ENCODE measurements around the gene SMARCC2. TPM values are rescaled to one million over a fixed set of nuclear protein-coding genes. Genes with fewer than 3 reads are reported as not detected.
A peak's percentile ranks its signal among the peaks of the same experiment; 100 is the strongest.

The SMARCC2 gene
- total RNA-seq (ENCODE audit: unreplicated experiment) = 196 TPM
- long read RNA-seq, partial matches to known transcripts = 18 of 23 reads
- long read RNA-seq, other reads (novel, unspliced or antisense) = 3 of 23 reads

- peak within 1 kb of the TSS; percentile 96 for H3K27ac Mint-ChIP-seq (ENCODE audit: unreplicated experiment)
- DNase-seq = peak; percentile 93
- peaks cover 8% of the 10 kb centered on the region for H3K4me1 Mint-ChIP-seq (ENCODE audit: low read depth, unreplicated experiment)
- peak; percentile 81 for TF ChIP-seq CTCF (IDR thresholded peaks at IDR 0.05; ENCODE audit: partially characterized antibody, unreplicated experiment)
- H3K9me3 Mint-ChIP-seq (ENCODE audit: unreplicated experiment) = peaks cover 24% of the 10 kb centered on the region
- H3K27me3 Mint-ChIP-seq (ENCODE audit: unreplicated experiment) = peaks cover 21% of the 10 kb centered on the region
- peaks cover 4% of the 10 kb centered on the region for H3K36me3 Mint-ChIP-seq (ENCODE audit: unreplicated experiment)
- H3K4me3 Mint-ChIP-seq (ENCODE audit: unreplicated experiment) = peak within 1 kb of the TSS; percentile 97
These were observed at the start of gene SMARCC2 for GRCh38 chr12:56189099-56189917. SMARCC2 (minus strand) TSS chr12:56189483; CDS start chr12:56189461, 22 bp downstream.

DNA sequence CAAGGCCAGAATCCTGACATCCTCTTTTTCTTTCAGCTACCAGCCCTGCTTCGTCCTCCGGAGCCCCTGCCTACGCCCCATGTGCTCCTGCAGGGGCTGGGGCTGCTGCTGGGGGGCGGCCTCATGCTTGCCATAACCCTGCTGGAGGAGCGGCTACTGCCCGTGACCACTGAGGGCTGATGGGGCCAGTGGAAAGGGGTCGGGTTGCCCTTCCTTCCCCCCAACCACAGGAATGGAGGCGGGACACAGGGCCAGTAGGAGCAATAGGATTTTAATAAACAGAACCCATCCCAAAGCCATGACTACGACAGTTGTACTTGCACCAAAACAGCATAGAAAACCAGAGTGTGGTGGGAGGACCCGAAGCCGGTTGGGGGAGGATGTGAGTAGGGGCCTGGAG lies 48.3 kb upstream of the SMARCC2 start:
- Mint-ChIP-seq H3K4me1 (ENCODE audit: low read depth, unreplicated experiment) (no peaks in the 10 kb centered on the region), H3K27me3 (ENCODE audit: unreplicated experiment) (no peaks in the 10 kb centered on the region), H3K36me3 (ENCODE audit: unreplicated experiment) (no peaks in the 10 kb centered on the region), H3K27ac (ENCODE audit: unreplicated experiment) (no peak overlapping the region), H3K9me3 (ENCODE audit: unreplicated experiment) (peaks cover 1% of the 10 kb centered on the region), H3K4me3 (ENCODE audit: unreplicated experiment) (no peak overlapping the region)
- no peak for TF ChIP-seq CTCF (IDR thresholded peaks at IDR 0.05; ENCODE audit: partially characterized antibody, unreplicated experiment)
- no peak for DNase-seq

- Mint-ChIP-seq H3K4me3 (ENCODE audit: unreplicated experiment) (no peak overlapping the region), H3K27ac (ENCODE audit: unreplicated experiment) (no peak overlapping the region)
These were observed 47.7 kb upstream of the SMARCC2 start for GRCh38 chr12:56236985-56237384.

DNA sequence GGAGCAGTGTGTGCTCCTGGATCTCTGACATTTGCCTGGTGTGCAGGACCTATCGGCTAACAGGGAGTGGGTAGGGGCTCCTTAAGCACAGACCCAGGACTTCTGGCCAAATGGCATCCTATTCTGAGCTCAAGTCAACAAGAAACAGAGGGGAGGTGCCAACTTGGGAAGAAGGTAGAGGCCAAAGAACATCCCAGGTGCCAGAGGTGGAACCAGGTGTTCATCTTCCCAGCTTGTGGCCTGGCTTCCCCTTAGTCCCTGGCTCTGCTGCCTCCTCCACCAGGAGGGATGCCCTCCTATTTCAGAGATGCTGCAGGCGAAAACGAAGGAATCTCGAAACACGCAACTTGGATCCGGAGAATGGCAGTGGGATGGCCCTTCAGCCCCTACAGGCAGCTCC lies 46.8 kb upstream of the SMARCC2 start:
- no peak overlapping the region for H3K4me3 Mint-ChIP-seq (ENCODE audit: unreplicated experiment)
- no peaks in the 10 kb centered on the region for H3K36me3 Mint-ChIP-seq (ENCODE audit: unreplicated experiment)
- no peak overlapping the region for H3K27ac Mint-ChIP-seq (ENCODE audit: unreplicated experiment)
- H3K9me3 Mint-ChIP-seq (ENCODE audit: unreplicated experiment) = peaks cover 1% of the 10 kb centered on the region
- no peaks in the 10 kb centered on the region for H3K4me1 Mint-ChIP-seq (ENCODE audit: low read depth, unreplicated experiment)
- no peak for DNase-seq
- no peak for TF ChIP-seq CTCF (IDR thresholded peaks at IDR 0.05; ENCODE audit: partially characterized antibody, unreplicated experiment)
- no peaks in the 10 kb centered on the region for H3K27me3 Mint-ChIP-seq (ENCODE audit: unreplicated experiment)

More at GRCh38 chr12:56236985-56237384, 47.7 kb upstream of the SMARCC2 start:
- Mint-ChIP-seq H3K36me3 (ENCODE audit: unreplicated experiment) (no peaks in the 10 kb centered on the region), H3K27me3 (ENCODE audit: unreplicated experiment) (no peaks in the 10 kb centered on the region), H3K4me1 (ENCODE audit: low read depth, unreplicated experiment) (no peaks in the 10 kb centered on the region), H3K9me3 (ENCODE audit: unreplicated experiment) (peaks cover 1% of the 10 kb centered on the region)
- TF ChIP-seq CTCF (IDR thresholded peaks at IDR 0.05; ENCODE audit: partially characterized antibody, unreplicated experiment) = no peak
- DNase-seq = no peak
